Measurements from ENCODE around the gene CNBD2.
"Not testable (repeated sequence)": the region's sequence is repeated elsewhere in the genome, so short reads cannot be mapped to it uniquely, and the experiment has no call there.

Gene CNBD2

GRCh38 chr20:36028106-36028808 lies 59.9 kb downstream of the CNBD2 start:
- DNase-seq, result no peak

DNA sequence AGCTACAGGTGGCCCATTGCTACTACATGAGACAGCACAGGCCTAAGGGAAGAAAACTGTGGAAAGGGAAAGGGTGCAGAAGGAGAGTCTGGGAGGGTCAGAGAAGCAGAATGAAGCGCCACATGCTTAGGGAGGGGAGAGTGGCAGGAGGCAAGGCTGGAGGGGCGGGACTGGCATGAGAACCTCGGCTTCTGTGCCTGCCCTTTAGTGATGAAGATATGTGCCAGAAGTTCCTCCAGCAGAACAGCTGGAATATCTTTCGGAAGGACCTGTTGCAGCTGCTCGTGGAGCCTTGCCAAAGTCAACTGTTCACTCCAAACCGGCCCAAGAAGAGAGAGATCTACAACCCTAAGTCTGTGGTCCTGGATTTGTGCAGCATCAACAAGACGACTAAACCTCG lies 61.8 kb downstream of the CNBD2 start:
- no peak for DNase-seq

- no peak for DNase-seq
These were observed 63.4 kb downstream of the CNBD2 start for GRCh38 chr20:36031806-36032205.

- DNase-seq, result no peak
These were observed 66.5 kb downstream of the CNBD2 start for GRCh38 chr20:36034875-36035274.

GRCh38 chr20:36035745-36036144 lies 67.4 kb downstream of the CNBD2 start:
- DNase-seq, result no peak

- DNase-seq, result no peak
These were observed 68.3 kb downstream of the CNBD2 start for GRCh38 chr20:36036688-36037087.

DNA sequence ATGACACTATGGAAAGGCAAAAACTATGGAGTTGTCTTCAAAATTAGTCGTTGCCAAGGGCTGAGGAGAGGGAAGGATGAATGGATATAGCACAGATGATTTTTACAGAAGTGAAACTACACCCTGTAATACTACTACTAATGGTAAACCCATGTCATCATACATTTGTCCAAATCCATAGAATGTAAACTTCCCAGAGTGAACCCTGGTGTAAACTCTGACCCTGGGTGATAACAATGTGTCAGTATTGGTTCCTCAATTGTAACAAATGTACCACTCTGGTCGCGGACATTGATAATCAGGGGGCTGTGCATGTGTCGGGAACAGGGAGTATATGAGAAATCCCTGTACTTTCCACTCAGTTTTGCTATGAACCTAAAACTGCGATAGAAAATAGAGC lies 72.2 kb downstream of the CNBD2 start:
- DNase-seq, result no peak

DNA sequence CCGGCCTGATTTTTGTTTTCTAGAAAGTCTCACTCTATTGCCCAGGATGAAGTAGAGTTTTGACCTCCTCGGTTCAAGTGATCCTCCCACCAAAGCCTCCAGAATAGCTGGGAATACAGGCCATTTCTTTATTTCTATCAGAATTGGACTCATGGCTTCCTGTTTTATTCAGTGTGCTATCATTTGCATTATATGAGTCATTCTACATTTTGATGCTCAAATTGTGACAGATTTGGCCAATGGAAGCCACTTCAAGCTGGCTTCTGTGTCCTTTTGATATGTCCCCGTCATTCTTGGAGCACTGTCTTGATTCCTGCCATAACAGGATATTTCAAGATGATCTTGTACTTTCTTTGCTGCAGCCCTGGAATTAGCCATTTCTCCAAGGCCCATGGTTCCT lies 75.1 kb downstream of the CNBD2 start:
- DNase-seq, result no peak

GRCh38 chr20:36043892-36044515 lies 75.6 kb downstream of the CNBD2 start:
- no peak for DNase-seq

DNA sequence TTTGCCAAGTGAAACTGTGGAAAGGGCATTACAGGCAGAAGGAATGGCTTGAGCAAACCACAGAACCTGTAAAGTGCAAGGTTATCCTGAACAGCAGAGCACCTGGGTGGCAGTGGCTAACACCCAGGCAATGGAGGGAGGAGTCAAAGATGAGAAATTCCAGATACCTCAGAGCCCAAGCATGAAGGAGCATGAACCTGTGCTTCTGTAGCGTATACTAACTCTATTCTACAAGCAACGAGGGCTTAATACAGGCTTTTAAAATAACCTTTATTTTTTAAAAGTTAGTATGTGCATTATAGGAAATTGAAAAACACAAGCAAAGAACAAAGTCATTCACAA lies 77.0 kb downstream of the CNBD2 start:
- no peak for DNase-seq

DNA sequence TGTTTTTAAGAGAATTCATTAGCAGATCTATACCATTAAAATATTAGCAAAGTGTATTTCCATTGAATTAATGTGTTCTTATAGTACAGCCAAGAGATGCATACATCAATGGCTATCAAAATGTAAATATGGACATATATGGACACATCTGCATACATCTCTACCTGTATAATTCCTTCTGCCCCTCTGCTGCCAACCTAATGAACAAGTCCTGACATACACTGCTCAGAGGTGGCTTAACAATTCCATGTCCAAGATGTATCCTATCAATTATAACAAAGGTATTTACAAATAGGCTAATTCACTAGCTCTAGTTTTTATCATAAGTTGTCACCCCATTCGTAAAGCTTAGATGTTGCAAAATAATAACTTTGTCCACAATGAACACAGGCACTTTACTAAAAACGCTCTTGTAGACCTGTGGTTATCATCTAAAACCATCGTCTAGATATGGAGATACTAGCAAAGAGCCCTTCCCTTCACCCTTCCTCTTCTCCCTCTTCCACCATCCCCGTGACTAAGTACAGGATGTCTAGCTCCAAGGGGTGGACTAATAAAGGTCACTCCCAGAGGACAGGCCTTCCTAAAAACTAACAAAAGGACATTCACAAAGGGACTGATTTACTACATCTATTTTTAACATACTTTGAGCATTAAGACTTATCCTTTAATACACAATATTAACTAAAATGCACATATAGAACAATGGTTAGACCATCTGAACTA lies 77.8 kb downstream of the CNBD2 start:
- not testable (repeated sequence) for DNase-seq

DNA sequence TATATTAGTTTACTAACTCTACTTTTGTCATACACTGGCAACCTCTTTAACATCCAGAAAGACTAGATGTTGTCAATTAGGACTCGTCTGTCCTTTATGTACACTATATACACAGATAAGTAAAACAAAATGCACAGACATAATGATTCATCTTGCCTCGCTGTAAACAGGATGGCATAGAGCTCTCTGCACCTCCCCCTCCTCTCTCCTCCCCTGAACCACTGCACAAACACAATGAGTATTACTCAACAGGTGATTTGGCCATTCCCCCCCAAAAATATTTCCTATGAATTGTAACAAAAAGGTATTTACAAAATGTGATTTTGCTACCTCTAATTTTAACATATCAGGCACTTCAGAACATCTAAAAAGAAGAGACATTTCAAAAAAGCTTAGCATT lies 81.0 kb downstream of the CNBD2 start:
- not testable (repeated sequence) for DNase-seq

- peak; percentile 70 for DNase-seq
These were observed 82.3 kb downstream of the CNBD2 start for GRCh38 chr20:36050436-36051317.

DNA sequence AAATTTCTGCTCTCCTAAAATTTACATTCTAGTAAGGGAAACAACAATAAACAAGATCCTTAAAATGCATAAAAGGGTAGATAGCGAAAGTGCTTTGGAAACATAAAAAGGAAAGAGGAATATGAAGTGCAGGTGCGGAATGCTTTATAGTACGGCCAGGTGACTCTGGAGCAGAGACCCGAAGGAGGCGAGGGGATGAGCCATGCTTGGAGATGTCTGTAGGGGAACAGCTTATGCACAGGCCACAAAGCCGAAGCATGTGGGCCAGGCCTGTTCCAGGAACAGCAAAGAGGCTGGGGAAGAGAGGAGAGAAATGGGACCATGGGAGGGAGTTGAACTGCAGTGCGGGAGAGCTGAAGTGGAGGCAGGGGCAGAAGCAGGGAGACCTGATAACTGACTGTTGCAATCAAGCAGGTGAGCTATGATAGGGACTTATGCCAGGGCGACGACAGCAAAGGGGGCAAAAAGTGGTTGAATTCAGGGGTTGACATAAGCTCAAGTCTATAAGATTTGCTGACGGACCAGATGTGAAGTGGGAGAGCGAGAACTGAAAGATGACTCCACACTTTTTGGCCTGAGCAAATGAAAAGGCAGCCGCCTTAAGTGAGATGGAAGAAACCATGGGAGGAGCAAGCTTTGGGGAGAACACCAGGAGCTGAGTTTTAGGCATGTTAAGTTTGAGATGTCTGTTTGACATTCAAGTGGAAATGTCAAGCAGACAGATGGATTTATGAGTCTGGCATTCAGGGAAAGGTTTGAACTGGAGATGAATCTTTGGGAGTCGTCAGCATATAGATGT lies 83.1 kb downstream of the CNBD2 start:
- DNase-seq, result no peak

DNA sequence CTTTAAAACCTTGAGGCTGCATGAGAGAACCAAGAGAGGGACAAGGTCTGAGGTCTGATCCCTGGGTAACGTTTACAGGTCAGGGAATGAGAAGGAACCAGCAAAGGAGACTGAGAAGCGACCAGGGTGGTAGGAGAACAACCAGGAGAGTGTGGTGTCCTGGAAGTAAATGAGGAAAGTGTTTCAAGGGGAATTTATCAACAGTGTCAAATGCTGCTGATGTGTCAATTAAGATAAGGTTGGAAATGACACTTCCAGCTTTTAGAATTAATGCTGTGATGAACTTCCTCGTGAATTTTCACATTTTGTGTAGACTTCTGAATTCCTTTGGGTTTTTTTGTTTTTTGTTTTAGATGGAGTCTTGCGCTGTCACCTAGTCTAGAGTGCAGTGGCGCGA lies 83.7 kb downstream of the CNBD2 start:
- no peak for DNase-seq

DNA sequence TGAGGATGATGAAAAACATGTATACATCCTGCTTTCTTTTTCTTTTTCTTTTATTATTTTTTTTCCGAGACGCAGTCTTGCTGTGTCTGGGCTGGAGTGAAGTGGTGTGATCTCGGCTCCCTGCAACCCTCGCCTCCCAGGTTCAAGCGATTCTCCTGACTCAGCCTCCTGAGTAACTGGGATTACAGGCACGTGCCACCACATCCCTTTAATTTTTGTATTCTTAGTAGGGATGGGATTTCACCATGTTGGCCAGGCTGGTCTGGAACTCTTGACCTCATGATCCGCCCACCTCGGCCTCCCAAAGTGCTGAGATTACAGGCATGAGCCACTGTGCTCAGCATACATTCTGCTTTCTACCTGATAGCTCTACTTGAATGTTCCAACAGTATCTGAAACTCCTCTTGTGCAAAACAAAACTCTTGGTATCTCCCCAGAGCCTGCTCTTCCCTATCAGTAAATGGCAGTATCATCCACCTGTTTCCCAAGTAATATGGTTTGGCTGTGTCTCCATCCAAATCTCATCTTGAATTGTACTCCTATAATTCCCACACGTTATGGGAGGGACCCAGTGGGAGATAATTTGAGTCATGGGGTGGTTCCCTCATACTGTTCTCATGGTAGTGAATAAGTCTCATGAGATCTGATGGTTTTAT lies 85.6 kb downstream of the CNBD2 start:
- not testable (repeated sequence) for DNase-seq

DNA sequence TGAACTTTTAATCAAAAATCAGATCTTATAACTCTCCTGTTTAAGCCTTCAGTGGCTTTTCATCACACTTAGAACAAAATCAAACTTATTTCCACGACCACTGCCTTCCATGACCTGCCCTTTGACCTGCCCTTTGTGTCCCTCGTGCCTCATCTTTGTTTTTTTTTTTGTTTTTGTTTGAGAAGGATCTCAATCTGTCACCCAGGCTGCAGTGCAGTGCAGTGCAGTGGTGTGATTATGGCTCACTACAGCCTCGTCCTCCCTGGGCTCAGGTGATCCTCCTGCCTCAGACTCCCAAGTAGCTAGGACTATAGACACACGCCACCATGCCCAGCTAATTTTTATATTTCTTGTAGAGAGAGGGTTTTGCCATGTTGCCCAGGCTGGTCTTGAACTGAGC lies 86.8 kb downstream of the CNBD2 start:
- no peak for DNase-seq

DNA sequence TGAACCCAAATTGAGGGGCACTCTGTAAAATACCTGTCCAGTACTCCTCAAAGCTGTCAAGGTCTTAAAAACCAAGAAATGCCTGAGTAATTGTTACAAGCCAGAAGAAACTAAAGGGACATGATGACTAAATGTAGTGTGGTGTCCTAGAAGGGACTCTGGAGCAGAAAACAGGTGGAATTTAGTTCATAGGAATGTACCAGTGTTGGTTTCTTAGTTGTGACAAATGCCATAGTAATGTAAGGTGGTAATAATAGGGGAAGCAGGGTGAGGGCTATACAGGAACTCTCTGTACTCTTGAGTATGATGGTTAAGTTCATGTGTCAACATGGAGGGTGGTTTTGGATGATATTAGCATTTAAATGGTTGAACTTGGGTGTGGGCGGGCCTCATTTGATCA lies 92.3 kb downstream of the CNBD2 start:
- no peak for DNase-seq

GRCh38 chr20:36061754-36062153 lies 93.4 kb downstream of the CNBD2 start:
- DNase-seq, result no peak

GRCh38 chr20:36062799-36063198 lies 94.4 kb downstream of the CNBD2 start:
- no peak for DNase-seq

GRCh38 chr20:36063916-36064657 lies 95.7 kb downstream of the CNBD2 start:
- DNase-seq, result no peak
